ENCODE measurements around the gene AWAT2. TPM values are rescaled to one million over a fixed set of nuclear protein-coding genes. Genes with fewer than 3 reads are reported as not detected.
A peak's percentile ranks its signal among the peaks of the same experiment; 100 is the strongest.

The AWAT2 gene
- total and polyA plus RNA-seq, 2 experiments from 2014 or later: not detected

DNA sequence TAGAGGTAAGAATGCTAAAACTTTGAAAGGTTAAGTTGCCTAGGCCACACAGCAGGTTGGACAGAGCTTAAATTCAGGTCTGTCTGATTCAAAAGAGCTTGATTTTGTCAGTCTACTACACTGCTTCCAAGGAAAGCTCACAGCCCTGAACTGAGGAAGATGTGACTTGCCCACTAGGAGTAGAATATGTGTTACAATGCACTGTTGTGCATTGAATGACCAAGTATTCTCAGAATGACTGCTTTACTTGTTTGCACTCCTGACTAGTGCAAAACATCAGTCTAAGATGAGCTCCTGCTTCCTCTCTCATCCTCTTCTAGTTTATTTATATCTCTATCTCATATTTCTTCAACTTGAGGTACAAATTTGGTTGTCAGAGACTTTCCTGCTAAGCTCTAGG, 56.2 kb downstream of the AWAT2 start:
- Histone ChIP-seq H3K4me3 (no peak overlapping the region), H3K27me3 (ENCODE audit: insufficient read depth) (no peaks in the 10 kb centered on the region), H3K4me1 (ENCODE audit: insufficient read depth) (no peaks in the 10 kb centered on the region), H3K79me2 (replicated peaks; ENCODE audit: insufficient read depth) (no peaks in the 10 kb centered on the region), H3K9me2 (ENCODE audit: insufficient read depth) (no peaks in the 10 kb centered on the region), H3F3A (replicated peaks; ENCODE audit: low read depth) (no peaks in the 10 kb centered on the region), H3K36me3 (ENCODE audit: insufficient read depth) (no peaks in the 10 kb centered on the region), H3K4me2 (no peak overlapping the region), H3K27ac (ENCODE audit: low read depth) (no peak overlapping the region), H4K20me1 (replicated peaks; ENCODE audit: insufficient read depth) (no peaks in the 10 kb centered on the region), H2AFZ (no peak overlapping the region)
- no peak for TF ChIP-seq STAT1 (IDR thresholded peaks at IDR 0.05; ENCODE audit: unreplicated experiment)
- TF ChIP-seq ZNF114 (CRISPR knock-in tag; IDR thresholded peaks at IDR 0.05): no peak
- TF ChIP-seq CTCF (conservative IDR thresholded peaks at IDR 0.05; ENCODE audit: low read depth in 2 of 2): no peak
- Mint-ChIP-seq H3K27ac (no peak overlapping the region), H3K9me3 (peaks cover 9% of the 10 kb centered on the region), H3K27me3 (ENCODE audit: insufficient read depth, low read depth, poor library complexity) (no peaks in the 10 kb centered on the region), H3K4me3 (no peak overlapping the region), H3K36me3 (ENCODE audit: low read depth) (peaks cover 16% of the 10 kb centered on the region), H3K4me1 (no peaks in the 10 kb centered on the region; the same call in 1 of the 3 replicates)
- ATAC-seq: no peak
- no peak for DNase-seq (ENCODE audit: low spot score)

DNA sequence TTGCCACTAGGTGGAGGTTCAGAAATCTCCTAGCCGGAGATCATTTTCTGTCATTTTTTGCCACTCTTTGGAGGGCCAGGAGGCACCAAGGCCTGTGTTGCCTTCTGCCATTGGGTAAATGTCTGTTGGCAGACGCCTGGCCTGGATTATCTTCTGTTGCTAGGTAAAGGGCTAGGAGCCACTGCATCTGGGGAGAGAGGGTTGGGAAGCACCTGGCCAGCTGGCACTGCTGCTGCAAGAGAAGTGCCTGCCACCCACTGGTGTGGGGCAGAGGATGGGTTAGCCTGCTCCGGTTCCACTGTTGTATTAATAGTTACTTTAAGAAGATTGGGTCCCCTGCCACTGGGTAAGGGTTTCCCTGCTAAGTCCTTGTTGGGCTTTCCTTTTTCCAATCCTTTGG, 58.1 kb downstream of the AWAT2 start:
- H3K4me1 ChIP-seq (ENCODE audit: insufficient read depth): no peaks in the 10 kb centered on the region
- ATAC-seq (no peak), DNase-seq (ENCODE audit: low spot score) (no peak)
- H3K4me3 ChIP-seq: no peak overlapping the region
- H3F3A ChIP-seq (replicated peaks; ENCODE audit: low read depth): no peaks in the 10 kb centered on the region
- TF ChIP-seq ZNF114 (CRISPR knock-in tag; IDR thresholded peaks at IDR 0.05) (no peak), EZH2phosphoT487 (IDR thresholded peaks at IDR 0.05; ENCODE audit: unreplicated experiment) (no peak)
- H3K27me3 Mint-ChIP-seq (ENCODE audit: insufficient read depth, low read depth, poor library complexity): no peaks in the 10 kb centered on the region
- no peak overlapping the region for H3K4me3 Mint-ChIP-seq
- no peaks in the 10 kb centered on the region for H3K27me3 ChIP-seq (ENCODE audit: insufficient read depth)
- H3K27ac Mint-ChIP-seq: no peak overlapping the region
- no peaks in the 10 kb centered on the region; the same call in 1 of the 3 replicates for H3K4me1 Mint-ChIP-seq
- H3K9me2 ChIP-seq (ENCODE audit: insufficient read depth): no peaks in the 10 kb centered on the region
- no peak overlapping the region for H2AFZ ChIP-seq
- H4K20me1 ChIP-seq (replicated peaks; ENCODE audit: insufficient read depth): no peaks in the 10 kb centered on the region
- no peaks in the 10 kb centered on the region for H3K79me2 ChIP-seq (replicated peaks; ENCODE audit: insufficient read depth)
- no peak overlapping the region for H3K27ac ChIP-seq (ENCODE audit: low read depth)
- no peak overlapping the region for H3K4me2 ChIP-seq
- peaks cover 3% of the 10 kb centered on the region; the same call in 1 of the 3 replicates for H3K36me3 Mint-ChIP-seq (ENCODE audit: low read depth)
- no peaks in the 10 kb centered on the region; the same call in 1 of the 3 replicates for H3K9me3 Mint-ChIP-seq
- H3K36me3 ChIP-seq (ENCODE audit: insufficient read depth): no peaks in the 10 kb centered on the region

Small RNAs within 50 kb of the gene (microRNA-seq; reads per million reads assigned to microRNA genes)
- gene MIR676: 4.4 reads per million, percentile 17 among the genes with 10 or more reads in this experiment

Small RNAs within 50 kb of the gene (small RNA-seq; reads per million reads assigned to genes)
- gene MIR676 (ENCODE audit: low replicate concordance): 0.25 reads per million, percentile 4 among the genes with 10 or more reads in this experiment

Other genes starting within 250 kb of the AWAT2 start
- gene OTUD6A, start 12.5 kb upstream of the AWAT2 start, total RNA-seq (2014; rRNA removed; shearing (Covaris generic)): 0.17 TPM in 1 of 2 replicates, not detected in the other
- not detected in 2 replicates for gene OTUD6A, start 12.5 kb upstream of the AWAT2 start, polyA plus RNA-seq (2016; fragmentation: Nextera tagmentation; extraction: Ambion mirVana)
- 33.4 and 38.5 TPM in 2 replicates for gene IGBP1, start 83.5 kb upstream of the AWAT2 start, total RNA-seq (2014; rRNA removed; shearing (Covaris generic))
- gene IGBP1, start 83.5 kb upstream of the AWAT2 start, polyA plus RNA-seq (2016; fragmentation: Nextera tagmentation; extraction: Ambion mirVana): 35.2 and 36.8 TPM in 2 replicates
- gene DGAT2L6, start 127.5 kb upstream of the AWAT2 start, total RNA-seq (2014; rRNA removed; shearing (Covaris generic)): not detected in 2 replicates
- gene DGAT2L6, start 127.5 kb upstream of the AWAT2 start, polyA plus RNA-seq (2016; fragmentation: Nextera tagmentation; extraction: Ambion mirVana): not detected in 2 replicates
- not detected in 2 replicates for gene AWAT1, start 184.7 kb upstream of the AWAT2 start, total RNA-seq (2014; rRNA removed; shearing (Covaris generic))
- not detected in 2 replicates for gene AWAT1, start 184.7 kb upstream of the AWAT2 start, polyA plus RNA-seq (2016; fragmentation: Nextera tagmentation; extraction: Ambion mirVana)
- gene P2RY4, start 210.3 kb upstream of the AWAT2 start, total RNA-seq (2014; rRNA removed; shearing (Covaris generic)): 0.73 TPM in 1 of 2 replicates, not detected in the other
- gene P2RY4, start 210.3 kb upstream of the AWAT2 start, polyA plus RNA-seq (2016; fragmentation: Nextera tagmentation; extraction: Ambion mirVana): not detected in 2 replicates
- not detected in 2 replicates for gene ARR3, start 218.4 kb upstream of the AWAT2 start, total RNA-seq (2014; rRNA removed; shearing (Covaris generic))
- not detected in 2 replicates for gene ARR3, start 218.4 kb upstream of the AWAT2 start, polyA plus RNA-seq (2016; fragmentation: Nextera tagmentation; extraction: Ambion mirVana)
- gene RAB41, start 232.2 kb upstream of the AWAT2 start, total RNA-seq (2014; rRNA removed; shearing (Covaris generic)): not detected in 2 replicates
- not detected in 2 replicates for gene RAB41, start 232.2 kb upstream of the AWAT2 start, polyA plus RNA-seq (2016; fragmentation: Nextera tagmentation; extraction: Ambion mirVana)
- 30.2 and 33.5 TPM in 2 replicates for gene PDZD11, start 240.0 kb upstream of the AWAT2 start, total RNA-seq (2014; rRNA removed; shearing (Covaris generic))
- gene PDZD11, start 240.0 kb upstream of the AWAT2 start, polyA plus RNA-seq (2016; fragmentation: Nextera tagmentation; extraction: Ambion mirVana): 67.6 and 68.9 TPM in 2 replicates
- 27.6 and 30.6 TPM in 2 replicates for gene KIF4A, start 240.2 kb upstream of the AWAT2 start, total RNA-seq (2014; rRNA removed; shearing (Covaris generic))
- gene KIF4A, start 240.2 kb upstream of the AWAT2 start, polyA plus RNA-seq (2016; fragmentation: Nextera tagmentation; extraction: Ambion mirVana): 18.7 and 21.5 TPM in 2 replicates

Data from GM23338 (cell line).